IMR-90 (cell line): Measurements from ENCODE around the gene SLIT1. TPM values are rescaled to one million over a fixed set of nuclear protein-coding genes. Genes with fewer than 3 reads are reported as not detected.

Experiments
- ATAC-seq: fragments of 200-7000 bp; cut with Tn5 transposase; 2 replicates; pipeline ENCODE4 v1.9.1; 2020; ENCODE audit warnings: low read depth, mild to moderate bottlenecking, moderate library complexity
- BruUV-seq: library from RNA; stranded (reverse); fragments of 400-500 nt; replicated peaks from 2 replicates; lab custom pipeline; 2021; lab: Mats Ljungman, UMichigan
- CTCF ChIA-PET: fragments of 300-600 bp; formaldehyde crosslinking; extraction: SDS; loops from one replicate; lab custom pipeline; 2021; ENCODE audit warnings: antibody characterized with exemption; lab: Yijun Ruan, JAX
- POLR2A ChIA-PET: fragments of 300-600 bp; sonication (Branson Sonifier 250); formaldehyde crosslinking; loops from one replicate; lab custom pipeline; 2022; ENCODE audit warnings: antibody characterized with exemption; ENCODE audit not compliant: unreplicated experiment; lab: Charles Lee
- DNase-seq: peaks from one replicate; pipeline ENCODE4 v3.0.0; 2013
- H2AFZ ChIP-seq: replicated peaks from 2 replicates; pipeline ENCODE3; 2013; ENCODE audit warnings: low read length, mild to moderate bottlenecking; ENCODE audit not compliant: poor library complexity
- H2AK5ac ChIP-seq: 2 replicates; pipeline ENCODE4 v1.6.1; 2013; ENCODE audit warnings: low read depth, low read length, inconsistent platforms
- H2AK9ac ChIP-seq: replicated peaks from 2 replicates; pipeline ENCODE3; 2013; ENCODE audit warnings: mild to moderate bottlenecking, low read depth, low read length, moderate library complexity; ENCODE audit not compliant: poor library complexity
- H2BK120ac ChIP-seq: 2 replicates; pipeline ENCODE4 v1.6.1; 2013; ENCODE audit warnings: low read depth, low read length, inconsistent platforms
- H2BK15ac ChIP-seq: 3 replicates; pipeline ENCODE4 v1.6.1; 2013; ENCODE audit warnings: low read depth, low read length, inconsistent platforms
- H2BK20ac ChIP-seq: 2 replicates; pipeline ENCODE4 v1.6.1; 2013; ENCODE audit warnings: low read depth, mild to moderate bottlenecking, inconsistent platforms, low read length, moderate library complexity
- H2BK5ac ChIP-seq: 2 replicates; pipeline ENCODE4 v1.6.1; 2013; ENCODE audit warnings: mild to moderate bottlenecking, low read depth, low read length, inconsistent platforms; ENCODE audit not compliant: poor library complexity, severe bottlenecking
- H3K14ac ChIP-seq: replicated peaks from 2 replicates; pipeline ENCODE4 v1.6.1; 2013; ENCODE audit warnings: low read depth, low read length, inconsistent platforms
- H3K18ac ChIP-seq: 2 replicates; pipeline ENCODE4 v1.6.1; 2013; ENCODE audit warnings: low read depth, low read length, control low read depth
- H3K23ac ChIP-seq: 2 replicates; pipeline ENCODE4 v1.6.1; 2013; ENCODE audit warnings: low read depth, low read length, inconsistent platforms
- H3K27ac ChIP-seq: 2 replicates; pipeline ENCODE4 v1.5.1; 2013; ENCODE audit warnings: mild to moderate bottlenecking, control low read depth, low read length; ENCODE audit not compliant: insufficient read depth
- H3K27me3 ChIP-seq: 2 replicates; pipeline ENCODE4 v1.6.1; 2013; ENCODE audit warnings: low read length; ENCODE audit not compliant: control insufficient read depth, insufficient read depth
- H3K36me3 ChIP-seq: 2 replicates; pipeline ENCODE4 v1.6.1; 2013; ENCODE audit warnings: low read length, mixed read lengths; ENCODE audit not compliant: control insufficient read depth, insufficient read depth
- H3K4ac ChIP-seq: 2 replicates; pipeline ENCODE4 v1.6.1; 2013; ENCODE audit warnings: low read depth, low read length, inconsistent platforms
- H3K4me1 ChIP-seq: 2 replicates; pipeline ENCODE4 v1.6.1; 2013; ENCODE audit warnings: low read length, mixed read lengths; ENCODE audit not compliant: control insufficient read depth, insufficient read depth
- H3K4me2 ChIP-seq: 2 replicates; pipeline ENCODE4 v1.6.1; 2013; ENCODE audit warnings: low read depth, mild to moderate bottlenecking, control low read depth, low read length, moderate library complexity
- H3K4me3 ChIP-seq: 2 replicates; pipeline ENCODE4 v1.5.1; 2013; ENCODE audit warnings: low read depth, mild to moderate bottlenecking, control low read depth, low read length, moderate library complexity; ENCODE audit not compliant: insufficient read depth
- H3K56ac ChIP-seq: 2 replicates; pipeline ENCODE4 v1.6.1; 2013; ENCODE audit warnings: low read length, inconsistent platforms; ENCODE audit not compliant: insufficient read depth; ENCODE audit errors: extremely low read depth
- H3K79me1 ChIP-seq, 2 experiments: 2 replicates each; pipeline ENCODE4 v1.6.1; 2013; ENCODE audit warnings: low read length in 2 of 2, inconsistent platforms in 1 of 2, low read depth in 1 of 2
- H3K9ac ChIP-seq: 2 replicates; pipeline ENCODE4 v1.6.1; 2013; ENCODE audit warnings: low read depth, low read length, control low read depth
- H3K9me1 ChIP-seq: 2 replicates; pipeline ENCODE4 v1.6.1; 2013; ENCODE audit warnings: low read length, inconsistent platforms; ENCODE audit not compliant: insufficient read depth
- H3K9me3 ChIP-seq: 2 replicates; pipeline ENCODE4 v1.6.1; 2013; ENCODE audit warnings: low read length; ENCODE audit not compliant: control insufficient read depth, insufficient read depth
- H4K20me1 ChIP-seq: 2 replicates; pipeline ENCODE4 v1.6.1; 2013; ENCODE audit warnings: low read length, inconsistent platforms; ENCODE audit not compliant: insufficient read depth
- H4K5ac ChIP-seq: 2 replicates; pipeline ENCODE4 v1.6.1; 2013; ENCODE audit warnings: mild to moderate bottlenecking, low read depth, low read length, control low read depth
- H4K8ac ChIP-seq, 2 experiments: 2 replicates each; pipeline ENCODE4 v1.6.1; 2013; ENCODE audit warnings: low read depth in 2 of 2, low read length in 2 of 2, control low read depth in 1 of 2, inconsistent platforms in 1 of 2
- H4K91ac ChIP-seq: 2 replicates; pipeline ENCODE4 v1.6.1; 2013; ENCODE audit warnings: low read depth, low read length, inconsistent platforms; ENCODE audit not compliant: insufficient read depth
- BHLHE40 ChIP-seq: fragments of 150-350 bp; IDR thresholded peaks from 2 replicates; pipeline ENCODE4 v1.6.1; 2016; ENCODE audit warnings: mild to moderate bottlenecking, low read depth, low read length
- CEBPB ChIP-seq: IDR thresholded peaks from 2 replicates; pipeline ENCODE4 v1.6.1; 2012; ENCODE audit warnings: low read depth, low read length, improper control_type of control experiment
- MAFK ChIP-seq: IDR thresholded peaks from 2 replicates; pipeline ENCODE4 v1.6.1; 2012; ENCODE audit warnings: low read depth, low read length, improper control_type of control experiment
- MXI1 ChIP-seq: IDR thresholded peaks from 2 replicates; pipeline ENCODE4 v1.6.1; 2012; ENCODE audit warnings: low read depth, mild to moderate bottlenecking, low read length, moderate library complexity, borderline replicate concordance
- NFE2L2 ChIP-seq: fragments of 150-350 bp; IDR thresholded peaks from 2 replicates; pipeline ENCODE4 v1.6.1; 2016; ENCODE audit warnings: low read depth, mild to moderate bottlenecking, low read length
- POLR2A ChIP-seq: IDR thresholded peaks from 2 replicates; pipeline ENCODE4 v1.6.1; 2012; ENCODE audit warnings: mild to moderate bottlenecking, low read depth, low read length
- RAD21 ChIP-seq: IDR thresholded peaks from 2 replicates; pipeline ENCODE4 v1.6.1; 2012; ENCODE audit warnings: low read length, improper control_type of control experiment
- RCOR1 ChIP-seq: IDR thresholded peaks from 2 replicates; pipeline ENCODE4 v1.6.1; 2012; ENCODE audit warnings: mild to moderate bottlenecking, low read length, improper control_type of control experiment; ENCODE audit not compliant: insufficient replicate concordance
- RFX5 ChIP-seq: IDR thresholded peaks from 2 replicates; pipeline ENCODE4 v1.8.0; 2012; ENCODE audit warnings: low read depth, mild to moderate bottlenecking, low read length, moderate library complexity
- SMC3 ChIP-seq: fragments of 150-350 bp; IDR thresholded peaks from 2 replicates; pipeline ENCODE4 v1.6.1; 2016; ENCODE audit warnings: low read depth, mild to moderate bottlenecking, antibody characterized with exemption, low read length, moderate library complexity
- USF2 ChIP-seq: fragments of 150-350 bp; IDR thresholded peaks from 2 replicates; pipeline ENCODE4 v1.6.1; 2017; ENCODE audit warnings: mild to moderate bottlenecking, antibody characterized with exemption, low read length, low read depth
- WGBS, 2 experiments: methylation state at CpG; one replicate each; pipeline versions ENCODE4 v1.1.5 to v1.1.7; 2013; ENCODE audit warnings: missing lambda C conversion rate in 2 of 2; ENCODE audit not compliant: insufficient read length in 1 of 2; ENCODE audit errors: extremely low coverage in 2 of 2; 5-methylcytosine and 5-hydroxymethylcytosine counted together
- dilution Hi-C: fragments of 300-500 bp; cut with HindIII; formaldehyde crosslinking; loops from one replicate; pipeline ENCODE4 v1.14.3; 2018; ENCODE audit warnings: low sequenced_read_pairs; ENCODE audit not compliant: unreplicated experiment
- in situ Hi-C: fragments of 300-500 bp; cut with MboI; formaldehyde crosslinking; loops from 3 replicates; pipeline ENCODE4 v1.14.3; 2019; ENCODE audit warnings: low sequenced_read_pairs, inconsistent platforms, mixed read lengths
- intact Hi-C: fragments of 100-400 bp; cut with micrococcal nuclease; formaldehyde crosslinking; loops from 2 replicates; pipeline ENCODE4 v1.10.0; 2022
- polyA plus RNA-seq, 3 experiments: library from polyadenylated mRNA; depleted of rRNA; stranded (reverse); fragments of >200 nt; gene quantifications; 2 replicates each; pipeline ENCODE4 v1.2.3, GENCODE V29; 2012; ENCODE audit warnings: low replicate concordance in 1 of 3
- total RNA-seq: library from RNA; depleted of rRNA; stranded (reverse); fragments of >200 nt; gene quantifications from 2 replicates; pipeline ENCODE4 v1.2.3, GENCODE V29; 2012
- TF ChIP-seq, protein P1 (sequence below): conservative IDR thresholded peaks from 2 replicates; pipeline ENCODE4 v1.5.1; 2012; ENCODE audit warnings: mild to moderate bottlenecking, low read depth, low read length, improper control_type of control experiment

The SLIT1 gene
- total and polyA plus RNA-seq, 2 of the 4 experiments (the other 2 are of a cell fraction) = under 0.01 TPM

GRCh38 chr10:97150616-97151015 is 35.1 kb downstream of the SLIT1 start:
- Histone ChIP-seq H3K56ac (no peak overlapping the region), H3K9ac (no peak overlapping the region), H3K23ac (no peak overlapping the region), H3K79me1 (no peaks in the 10 kb centered on the region), H3K18ac (no peak overlapping the region), H2AK9ac (no peak overlapping the region), H3K9me1 (no peaks in the 10 kb centered on the region), H3K27me3 (peaks cover 9% of the 10 kb centered on the region), H2BK5ac (no peak overlapping the region), H3K4me3 (no peak overlapping the region), H4K5ac (no peak overlapping the region), H4K20me1 (no peaks in the 10 kb centered on the region), H3K9me3 (no peaks in the 10 kb centered on the region), H2BK20ac (no peak overlapping the region), H3K4ac (no peak overlapping the region), H3K4me1 (no peaks in the 10 kb centered on the region), H2AFZ (no peak overlapping the region), H2AK5ac (no peak overlapping the region), H3K36me3 (no peaks in the 10 kb centered on the region), H2BK15ac (no peak overlapping the region), H3K14ac (no peak overlapping the region), H3K4me2 (no peak overlapping the region), H4K8ac (no peak overlapping the region), H2BK120ac (no peak overlapping the region), H3K27ac (no peak overlapping the region), H4K91ac (no peak overlapping the region)
- intact Hi-C loops = no loop called here
- ChIA-PET POLR2A (no interaction called here), CTCF (no interaction called here)
- dilution Hi-C loops = no loop called here
- WGBS, 2 experiments = 65% methylated on average over 5 of the region's 8 CpGs; no CpG with 5 or more reads in 1 of the 2 experiments
- BruUV-seq = no TSS peak
- DNase-seq (no peak), ATAC-seq (no peak)
- in situ Hi-C loops = no loop called here
- TF ChIP-seq POLR2A (no peak), RAD21 (no peak), USF2 (no peak), MAFK (no peak), CEBPB (no peak), BHLHE40 (no peak), RCOR1 (no peak), RFX5 (no peak), MXI1 (no peak), NFE2L2 (no peak), SMC3 (no peak)
- TF ChIP-seq, protein P1, sequence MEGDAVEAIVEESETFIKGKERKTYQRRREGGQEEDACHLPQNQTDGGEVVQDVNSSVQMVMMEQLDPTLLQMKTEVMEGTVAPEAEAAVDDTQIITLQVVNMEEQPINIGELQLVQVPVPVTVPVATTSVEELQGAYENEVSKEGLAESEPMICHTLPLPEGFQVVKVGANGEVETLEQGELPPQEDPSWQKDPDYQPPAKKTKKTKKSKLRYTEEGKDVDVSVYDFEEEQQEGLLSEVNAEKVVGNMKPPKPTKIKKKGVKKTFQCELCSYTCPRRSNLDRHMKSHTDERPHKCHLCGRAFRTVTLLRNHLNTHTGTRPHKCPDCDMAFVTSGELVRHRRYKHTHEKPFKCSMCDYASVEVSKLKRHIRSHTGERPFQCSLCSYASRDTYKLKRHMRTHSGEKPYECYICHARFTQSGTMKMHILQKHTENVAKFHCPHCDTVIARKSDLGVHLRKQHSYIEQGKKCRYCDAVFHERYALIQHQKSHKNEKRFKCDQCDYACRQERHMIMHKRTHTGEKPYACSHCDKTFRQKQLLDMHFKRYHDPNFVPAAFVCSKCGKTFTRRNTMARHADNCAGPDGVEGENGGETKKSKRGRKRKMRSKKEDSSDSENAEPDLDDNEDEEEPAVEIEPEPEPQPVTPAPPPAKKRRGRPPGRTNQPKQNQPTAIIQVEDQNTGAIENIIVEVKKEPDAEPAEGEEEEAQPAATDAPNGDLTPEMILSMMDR = no peak
